NK-92 (cell line): ENCODE data around the gene SEC14L1.

Experiments used
- DNase-seq: peaks from one replicate; lab custom pipeline; 2025; ENCODE audit not compliant: unreplicated experiment; lab: John Stamatoyannopoulos, UW

SEC14L1 gene

GRCh38 chr17:77188084-77189066, 47.6 kb downstream of the SEC14L1 start:
- no peak for DNase-seq

DNA sequence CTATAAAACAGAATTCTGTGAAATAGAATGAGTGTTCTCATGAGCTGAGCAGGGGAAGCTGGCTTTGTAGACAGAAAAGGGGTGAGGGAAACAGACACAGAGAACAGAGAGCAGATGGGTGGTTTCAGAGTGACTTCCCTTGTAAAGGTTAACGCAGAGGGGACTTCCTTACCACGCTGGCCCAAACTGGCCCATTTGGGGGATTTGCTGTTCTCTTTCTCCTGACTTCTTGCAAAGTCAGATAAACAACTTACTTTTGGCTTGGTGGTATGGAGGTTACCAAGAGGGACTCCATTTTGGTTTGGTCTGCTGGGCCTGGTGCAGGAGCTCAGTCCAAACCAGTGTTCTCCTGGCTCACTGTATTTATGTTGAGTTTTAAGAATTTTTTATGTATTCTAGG, 48.4 kb downstream of the SEC14L1 start:
- no peak for DNase-seq

GRCh38 chr17:77190576-77190975, 49.8 kb downstream of the SEC14L1 start:
- no peak for DNase-seq

- no peak for DNase-seq
These were observed 50.5 kb downstream of the SEC14L1 start for GRCh38 chr17:77191244-77191643.

GRCh38 chr17:77193653-77194052, 52.9 kb downstream of the SEC14L1 start:
- DNase-seq: no peak

DNA sequence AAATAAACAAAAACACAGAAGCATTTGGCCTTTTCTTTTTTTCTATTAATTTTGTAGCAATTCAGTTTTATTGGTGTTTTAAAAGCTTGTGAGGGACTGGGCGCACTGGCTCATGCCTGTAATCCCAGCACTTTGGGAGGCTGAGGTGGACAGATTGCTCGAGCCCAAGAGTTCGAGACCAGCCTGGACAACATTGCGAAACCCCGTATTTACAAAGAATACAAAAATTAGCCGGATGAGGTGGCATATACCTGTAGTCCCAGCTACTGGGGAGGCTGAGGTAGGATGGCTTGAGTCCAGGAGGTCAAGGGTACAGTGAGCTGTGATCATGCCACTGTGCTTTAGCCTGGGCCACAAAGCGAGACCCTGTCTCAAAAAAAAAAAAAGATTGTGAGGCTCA, 53.4 kb downstream of the SEC14L1 start:
- DNase-seq: no peak

DNA sequence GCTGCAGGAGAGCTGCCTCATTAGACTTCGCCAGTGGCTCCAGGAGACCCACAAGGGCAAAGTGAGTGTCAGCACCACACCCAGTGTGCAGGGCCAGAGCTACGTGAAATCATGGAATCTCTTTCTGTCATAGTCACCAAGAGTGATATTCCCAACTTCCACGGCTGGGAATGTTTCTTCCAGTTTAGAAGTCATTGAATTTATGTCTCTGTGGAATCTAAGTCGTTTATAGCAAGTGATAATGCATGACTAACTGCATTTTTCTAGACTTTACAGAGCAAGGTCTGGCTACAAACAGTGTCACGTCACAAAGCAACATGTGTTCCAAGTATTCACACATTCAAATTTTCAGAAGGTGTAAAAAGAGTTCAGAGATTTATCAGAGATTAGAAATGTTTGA, 55.5 kb downstream of the SEC14L1 start:
- DNase-seq: no peak

GRCh38 chr17:77197115-77197514, 56.3 kb downstream of the SEC14L1 start:
- no peak for DNase-seq

DNA sequence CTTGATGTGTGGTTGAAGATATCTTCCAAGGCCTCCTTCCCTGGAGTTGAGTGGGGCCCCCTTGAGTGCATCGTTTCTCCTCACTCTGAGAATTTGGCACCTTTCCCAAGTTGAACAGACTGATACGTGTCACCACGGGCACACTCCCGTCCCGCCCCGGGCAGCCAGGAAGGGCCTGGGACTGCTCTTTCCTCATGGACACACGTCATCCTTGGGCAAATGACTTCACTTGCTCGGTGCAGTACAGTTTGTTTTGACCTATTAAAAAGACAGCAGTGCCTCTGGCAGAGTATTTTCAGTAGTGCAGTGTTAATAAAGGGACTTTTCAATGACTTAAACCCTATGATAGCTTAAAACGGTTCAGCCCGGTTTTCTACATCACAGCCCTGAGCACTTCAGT, 59.9 kb downstream of the SEC14L1 start:
- no peak for DNase-seq

DNA sequence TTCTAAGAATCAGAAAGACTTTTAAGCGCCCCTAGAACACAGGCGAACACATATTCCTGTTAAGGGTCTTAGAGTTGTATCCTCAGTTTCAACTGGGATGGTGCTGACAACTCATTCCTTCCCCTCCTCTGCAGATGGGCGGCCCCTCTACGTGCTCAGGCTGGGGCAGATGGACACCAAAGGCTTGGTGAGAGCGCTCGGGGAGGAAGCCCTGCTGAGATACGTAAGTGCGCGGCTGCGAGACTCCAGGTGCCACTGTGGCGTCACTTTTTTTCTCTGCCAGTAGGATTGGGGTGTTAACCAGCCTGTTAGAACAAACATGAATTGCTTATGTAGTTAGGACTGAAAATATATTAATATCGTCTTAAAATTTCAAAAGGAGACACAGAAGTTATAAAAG, 62.7 kb downstream of the SEC14L1 start:
- no peak for DNase-seq

GRCh38 chr17:77203846-77204245, 63.1 kb downstream of the SEC14L1 start:
- DNase-seq: no peak

GRCh38 chr17:77204536-77204935, 63.8 kb downstream of the SEC14L1 start:
- no peak for DNase-seq

GRCh38 chr17:77205396-77206125, 64.8 kb downstream of the SEC14L1 start:
- no peak for DNase-seq

DNA sequence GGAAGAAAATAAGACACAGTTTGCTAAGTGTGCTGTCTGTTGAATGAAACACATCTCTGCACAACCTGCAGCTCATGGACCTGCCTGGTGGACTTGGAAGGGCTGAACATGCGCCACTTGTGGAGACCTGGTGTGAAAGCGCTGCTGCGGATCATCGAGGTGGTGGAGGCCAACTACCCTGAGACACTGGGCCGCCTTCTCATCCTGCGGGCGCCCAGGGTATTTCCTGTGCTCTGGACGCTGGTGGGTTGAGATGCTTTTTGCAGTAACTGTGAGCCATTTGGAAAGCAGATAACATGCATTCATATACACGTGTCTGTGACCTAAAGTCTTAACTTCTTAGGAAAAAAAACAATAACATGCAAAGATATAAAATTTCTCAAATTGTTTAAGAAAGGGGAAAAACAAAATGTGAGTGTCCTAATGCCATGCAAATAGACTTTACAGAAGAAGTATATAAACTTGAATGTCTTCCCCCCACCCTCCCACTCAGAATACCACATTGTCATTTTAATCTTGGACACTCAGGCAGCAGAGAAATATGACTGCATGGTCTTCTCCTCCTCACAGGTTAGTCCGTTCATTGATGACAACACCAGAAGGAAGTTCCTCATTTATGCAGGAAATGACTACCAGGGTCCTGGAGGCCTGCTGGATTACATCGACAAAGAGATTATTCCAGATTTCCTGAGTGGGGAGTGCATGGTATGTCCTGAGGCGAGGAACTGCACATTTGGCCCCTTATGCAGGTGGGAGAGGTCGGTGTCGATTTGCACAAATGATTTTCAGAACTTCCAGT, 65.6 kb downstream of the SEC14L1 start:
- no peak for DNase-seq

DNA sequence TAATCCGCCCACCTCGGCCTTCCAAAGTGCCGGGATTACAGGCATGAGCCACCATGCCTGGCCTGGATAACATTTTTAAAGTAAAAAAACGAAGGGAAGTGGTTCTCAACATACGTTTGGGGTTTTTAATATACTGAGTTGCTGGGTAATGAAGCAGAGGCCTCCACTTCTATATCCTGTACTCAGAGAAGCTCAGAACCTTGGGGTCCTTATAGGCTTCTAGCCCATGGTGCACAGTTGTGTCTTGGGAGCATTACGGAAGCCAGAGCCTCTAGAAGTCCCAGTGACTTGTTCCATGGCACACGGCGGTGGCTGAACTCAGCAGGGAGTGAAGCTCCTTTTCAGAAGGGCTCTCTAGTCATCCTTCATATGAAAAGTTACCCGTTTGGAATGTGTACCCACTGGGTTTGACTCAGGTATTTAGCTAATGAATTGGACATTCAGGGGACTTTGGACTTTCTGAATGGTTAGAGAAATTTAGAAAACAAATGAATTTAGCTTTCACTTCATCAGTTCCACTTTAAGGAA, 67.0 kb downstream of the SEC14L1 start:
- DNase-seq: no peak

- no peak for DNase-seq
These were observed 67.5 kb downstream of the SEC14L1 start for GRCh38 chr17:77208217-77208808.

DNA sequence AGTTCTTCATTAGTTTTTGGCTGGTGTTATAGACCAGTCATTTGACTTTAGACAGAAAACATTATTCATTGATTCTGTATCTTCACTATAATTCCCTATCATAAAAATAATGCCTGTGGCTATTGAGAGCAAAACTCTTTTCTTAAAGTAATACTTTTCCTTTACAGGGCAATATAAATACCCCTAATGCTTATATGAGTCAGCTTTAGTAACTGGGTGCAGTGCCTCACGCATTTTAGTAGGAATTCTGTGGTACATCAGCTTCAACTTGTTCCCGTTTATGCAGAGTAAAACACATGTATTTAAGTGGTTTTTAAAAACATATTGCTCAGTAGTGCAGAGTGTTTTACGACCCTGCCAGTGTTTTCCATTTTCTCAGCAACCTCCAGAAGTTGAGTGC, 68.1 kb downstream of the SEC14L1 start:
- no peak for DNase-seq

- no peak for DNase-seq
These were observed 68.6 kb downstream of the SEC14L1 start for GRCh38 chr17:77209330-77209748.

GRCh38 chr17:77210331-77210730, 69.6 kb downstream of the SEC14L1 start:
- no peak for DNase-seq

- no peak for DNase-seq
These were observed 70.3 kb downstream of the SEC14L1 start for GRCh38 chr17:77210946-77211541.
